HG02571 (cell line): ENCODE results near the gene ARL4D.
"Not testable (repeated sequence)": the region's sequence is repeated elsewhere in the genome, so short reads cannot be mapped to it uniquely, and the experiment has no call there.

ENCODE experiments used
- ATAC-seq: cut with Tn5 transposase; IDR thresholded peaks from one replicate; pipeline ENCODE4 v1.9.1; 2021; ENCODE audit warnings: mild to moderate bottlenecking, moderate library complexity; ENCODE audit not compliant: unreplicated experiment

Gene ARL4D

DNA sequence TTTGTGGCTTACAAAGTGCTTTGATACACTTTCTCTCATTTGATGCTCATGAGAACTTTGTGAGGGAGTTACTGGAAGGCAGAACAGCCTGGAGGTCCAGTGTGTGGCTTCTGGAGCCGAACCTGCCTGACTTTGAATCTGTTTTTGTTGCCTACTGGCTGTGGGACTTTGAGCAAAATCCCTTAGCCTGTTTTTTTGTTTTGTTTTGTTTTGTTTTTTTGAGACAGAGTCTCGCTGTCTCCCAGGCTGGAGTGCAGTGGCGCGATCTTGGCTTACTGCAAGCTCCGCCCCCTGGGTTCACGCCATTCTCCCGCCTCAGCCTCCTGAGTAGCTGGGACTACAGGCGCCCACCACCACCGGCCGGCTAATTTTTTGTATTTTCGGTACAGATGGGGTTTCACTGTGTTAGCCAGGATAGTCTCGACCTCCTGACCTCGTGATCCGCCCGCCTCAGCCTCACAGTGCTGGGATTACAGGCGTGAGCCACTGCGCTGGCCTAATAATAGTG lies 20.6 kb downstream of the ARL4D start:
- ATAC-seq: not testable (repeated sequence)

GRCh38 chr17:43423777-43424455 lies 25.1 kb downstream of the ARL4D start:
- ATAC-seq: no peak

DNA sequence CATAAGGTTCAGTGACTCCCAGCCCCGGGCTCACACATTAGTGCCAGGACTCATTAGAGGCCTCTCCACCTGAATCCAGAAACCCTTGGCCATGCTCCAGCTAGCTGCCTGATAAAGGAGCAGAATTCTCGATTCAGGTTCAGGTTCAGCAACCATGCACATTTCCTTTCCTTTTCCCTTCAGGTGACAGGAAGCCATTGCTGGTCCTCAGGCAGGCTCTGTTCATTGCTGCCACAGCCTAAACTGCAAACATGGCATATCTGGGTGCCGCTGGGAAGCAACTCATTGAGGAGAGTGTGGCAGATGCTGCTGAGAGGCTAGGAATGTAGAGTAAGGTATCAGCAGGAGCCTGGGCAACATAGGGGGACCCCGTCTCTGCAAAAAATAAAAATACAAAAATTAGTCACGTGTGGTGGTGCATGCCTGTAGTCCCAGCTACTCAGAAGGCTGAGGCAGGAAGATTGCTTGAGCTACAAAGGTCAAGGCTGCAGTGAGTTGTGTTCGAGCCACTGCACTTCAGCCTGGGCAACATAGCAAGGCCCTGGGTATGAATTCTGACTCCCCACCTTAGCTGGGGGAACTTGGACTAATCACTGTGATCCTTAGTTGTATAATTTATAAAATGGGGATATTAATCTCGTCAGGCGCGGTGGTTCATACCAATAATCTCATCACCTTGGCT lies 28.7 kb downstream of the ARL4D start:
- ATAC-seq: no peak

GRCh38 chr17:43428524-43428923 lies 29.7 kb downstream of the ARL4D start:
- ATAC-seq: no peak

DNA sequence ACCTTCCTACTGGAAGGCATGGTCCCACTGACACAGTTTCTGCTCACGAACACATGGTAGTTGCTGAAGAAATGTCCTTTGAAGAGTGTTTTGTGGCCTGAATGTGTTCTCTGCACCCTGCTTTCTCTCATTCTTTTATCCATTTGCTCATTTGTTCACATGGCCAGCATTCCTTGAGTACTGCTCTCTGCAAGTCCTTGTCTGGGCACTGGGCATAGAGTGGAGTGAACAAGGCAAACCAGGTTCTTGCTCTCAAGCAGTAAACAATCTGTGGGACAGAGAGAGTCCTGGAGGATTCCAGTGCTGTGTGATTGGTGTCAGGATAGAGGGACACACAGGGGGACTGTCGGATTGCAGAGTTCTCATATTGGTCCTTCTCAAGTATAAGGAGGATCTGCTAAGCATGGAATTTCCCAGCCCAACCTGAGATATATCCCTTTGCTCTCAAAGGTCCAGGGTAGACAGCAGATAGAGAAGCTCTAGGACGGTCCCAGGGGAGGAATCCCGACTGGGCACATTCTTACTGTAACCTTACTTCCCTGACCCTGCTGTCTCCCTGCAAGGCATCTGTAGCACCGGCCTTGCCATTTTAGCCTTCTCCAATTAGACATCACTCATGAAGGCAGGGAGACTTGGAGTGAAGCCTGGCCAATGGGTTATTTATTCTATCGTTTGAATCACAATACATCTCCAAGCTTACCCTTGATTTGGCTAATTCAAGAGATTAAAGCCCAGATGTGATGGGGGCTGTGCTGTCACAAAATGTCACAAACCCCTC lies 32.3 kb downstream of the ARL4D start:
- no peak for ATAC-seq

GRCh38 chr17:43431714-43432523 lies 33.1 kb downstream of the ARL4D start:
- no peak for ATAC-seq

DNA sequence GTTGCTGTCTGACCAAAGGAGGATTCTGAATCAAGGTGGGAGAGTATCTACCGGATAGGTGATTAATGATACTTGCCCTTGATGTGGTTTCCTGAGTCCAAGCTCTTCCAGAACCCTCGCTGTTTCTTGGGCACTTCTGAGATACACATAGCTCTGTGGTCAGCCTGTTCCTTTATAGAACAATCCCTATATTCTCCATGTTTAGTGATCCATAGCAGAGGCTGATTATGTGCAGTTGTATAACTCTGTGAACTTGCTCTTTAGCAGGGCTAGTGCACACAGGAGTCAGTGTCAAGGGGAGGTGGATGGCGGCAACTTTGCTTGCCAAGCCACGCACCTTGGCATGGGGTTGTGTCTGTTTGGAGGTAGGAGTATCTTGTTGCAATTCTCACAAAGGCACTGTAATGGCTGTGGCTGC lies 36.1 kb downstream of the ARL4D start:
- ATAC-seq: no peak

GRCh38 chr17:43437756-43438155 lies 39.0 kb downstream of the ARL4D start:
- no peak for ATAC-seq

DNA sequence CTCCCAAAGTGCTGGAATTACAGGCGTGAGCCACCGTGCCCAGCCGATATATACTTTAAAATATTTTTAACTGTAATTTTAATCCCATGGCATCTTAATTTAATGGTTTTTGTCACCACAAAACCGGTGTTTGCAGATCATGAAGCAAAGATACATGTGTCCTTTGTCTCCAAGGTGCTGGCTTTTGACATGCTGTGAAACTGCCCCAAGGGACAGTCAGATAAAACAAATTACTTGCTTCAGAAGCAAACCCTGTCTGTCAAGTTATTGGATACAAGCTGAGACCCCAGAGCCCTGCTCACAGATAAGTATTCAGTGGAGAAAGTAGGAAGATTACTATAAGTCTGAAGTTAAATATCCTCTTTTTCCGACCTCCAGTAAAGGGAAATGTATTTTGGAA lies 39.8 kb downstream of the ARL4D start:
- no peak for ATAC-seq

DNA sequence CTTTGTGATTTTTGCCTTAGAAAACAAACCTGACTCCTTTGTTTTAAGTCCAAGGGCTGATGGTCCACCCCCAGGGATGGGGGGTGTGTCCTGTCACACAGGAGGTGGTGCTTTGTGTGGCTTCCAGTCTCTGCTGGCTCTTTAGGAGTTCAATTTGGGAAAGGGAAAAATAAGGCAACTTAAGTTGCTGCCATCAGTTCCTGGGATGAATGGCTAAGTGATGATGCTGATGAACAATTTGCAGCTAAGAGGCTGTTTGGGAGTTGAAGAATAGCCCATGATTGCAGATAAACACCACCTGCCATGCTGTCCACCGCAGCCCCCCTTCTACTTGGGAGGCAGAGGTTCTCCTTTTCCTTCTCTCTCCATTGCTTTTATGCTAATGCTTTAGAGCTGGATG lies 40.2 kb downstream of the ARL4D start:
- no peak for ATAC-seq

GRCh38 chr17:43442711-43443110 lies 43.9 kb downstream of the ARL4D start:
- no peak for ATAC-seq

DNA sequence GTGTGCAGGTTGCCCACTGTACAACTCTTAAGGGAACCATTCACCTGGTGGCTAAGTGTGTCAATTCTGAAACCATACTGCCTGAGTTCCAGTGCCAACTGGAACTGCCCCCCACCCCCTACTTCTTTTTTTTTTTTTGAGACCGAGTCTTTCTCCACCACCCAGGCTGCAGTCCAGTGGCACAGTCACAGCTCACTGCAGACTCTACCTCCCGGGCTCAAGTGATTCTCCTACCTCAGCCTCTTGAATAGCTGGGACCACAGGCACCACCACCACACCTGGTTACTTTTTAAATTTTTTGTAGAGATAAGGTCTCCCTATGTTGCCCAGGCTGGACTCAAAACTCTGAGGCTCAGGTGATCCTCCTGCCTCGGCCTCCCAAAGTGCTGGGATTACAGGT lies 44.6 kb downstream of the ARL4D start:
- ATAC-seq: no peak

GRCh38 chr17:43444223-43445008 lies 45.6 kb downstream of the ARL4D start:
- no peak for ATAC-seq

- no peak for ATAC-seq
Observed at GRCh38 chr17:43445009-43445589, 46.3 kb downstream of the ARL4D start.

- ATAC-seq: no peak
Observed at GRCh38 chr17:43446773-43447172, 48.0 kb downstream of the ARL4D start.

DNA sequence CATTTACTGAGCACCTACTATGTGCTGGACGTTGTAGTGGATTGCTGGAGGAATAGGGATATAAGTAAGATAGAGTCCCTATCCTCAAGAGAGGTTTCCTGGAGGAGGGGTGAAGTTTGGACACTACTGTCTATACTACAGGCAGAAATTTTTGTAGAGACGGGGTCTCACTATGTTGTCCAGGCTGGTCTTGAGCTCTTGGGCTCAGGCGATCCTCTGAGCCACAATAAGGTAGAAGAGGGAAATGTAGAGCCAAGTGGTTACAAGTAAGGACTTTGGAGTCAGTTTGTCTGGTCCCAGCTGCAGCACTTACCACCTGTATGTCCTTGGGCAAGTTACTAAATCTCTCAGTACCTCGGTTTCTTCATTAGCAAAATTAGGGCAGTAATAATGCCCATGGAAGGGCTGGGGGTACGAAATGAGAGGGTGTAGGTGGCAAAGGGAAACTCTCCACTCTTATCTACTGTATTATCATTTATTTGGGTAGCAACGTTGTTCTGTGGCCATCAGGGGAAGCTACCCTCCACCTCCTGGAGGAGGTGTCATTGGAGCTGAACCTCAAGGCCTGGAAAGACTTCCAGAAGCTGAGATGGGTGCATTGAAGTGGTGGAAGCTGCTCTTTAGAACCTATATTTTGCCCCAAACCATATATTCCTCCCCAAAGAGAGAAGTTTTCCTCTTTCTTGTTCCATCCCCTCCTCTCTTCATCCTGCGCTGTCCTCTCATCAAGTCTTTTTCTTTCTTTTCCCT lies 50.1 kb downstream of the ARL4D start:
- no peak for ATAC-seq

DNA sequence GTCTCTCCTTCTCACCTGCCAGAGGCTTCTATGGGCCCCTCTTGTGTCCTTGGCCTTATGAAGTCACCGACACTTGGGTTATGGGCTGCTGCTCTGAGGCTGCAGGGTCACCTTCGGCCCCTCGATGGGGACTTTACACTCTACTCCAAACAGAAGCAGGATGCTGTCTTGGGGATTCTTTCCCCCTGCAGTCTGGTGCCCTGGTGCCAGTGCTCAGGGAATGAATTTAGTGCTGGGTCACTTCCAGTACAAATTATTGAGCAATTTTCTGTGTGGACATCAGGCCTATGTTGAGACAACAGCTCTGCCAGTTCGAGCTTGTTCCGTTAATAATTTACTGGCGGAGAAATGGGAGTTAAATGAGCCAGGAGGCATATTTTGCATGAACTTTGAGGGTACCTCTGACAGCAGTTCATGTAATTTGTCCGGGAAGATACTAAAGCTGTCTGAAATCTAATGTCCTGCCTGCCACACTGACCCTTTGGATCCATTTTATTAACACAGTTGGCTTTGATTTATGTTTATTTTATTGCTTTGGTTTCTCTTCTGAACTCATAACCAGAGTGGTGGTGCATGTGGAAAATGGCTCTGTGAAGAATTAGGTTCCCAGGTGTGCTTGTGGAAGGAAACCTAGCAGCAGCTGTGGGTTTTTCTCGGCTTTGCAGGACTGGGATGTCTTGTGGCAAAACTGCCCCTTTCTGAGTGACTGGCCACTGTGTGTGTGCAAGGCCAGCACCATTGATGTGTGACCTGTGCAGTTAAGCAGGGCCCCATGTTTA lies 50.9 kb downstream of the ARL4D start:
- ATAC-seq: no peak
